TTC549 (cell line): Measurements from ENCODE around the gene MRNIP.
"Not testable (repeated sequence)": the region's sequence is repeated elsewhere in the genome, so short reads cannot be mapped to it uniquely, and the experiment has no call there.

Experiments used
- FAIRE-seq: peaks from 2 replicates; lab custom pipeline; 2012; peaks lifted over from hg19 to GRCh38; lab: Jason Lieb, UNC

MRNIP gene

DNA sequence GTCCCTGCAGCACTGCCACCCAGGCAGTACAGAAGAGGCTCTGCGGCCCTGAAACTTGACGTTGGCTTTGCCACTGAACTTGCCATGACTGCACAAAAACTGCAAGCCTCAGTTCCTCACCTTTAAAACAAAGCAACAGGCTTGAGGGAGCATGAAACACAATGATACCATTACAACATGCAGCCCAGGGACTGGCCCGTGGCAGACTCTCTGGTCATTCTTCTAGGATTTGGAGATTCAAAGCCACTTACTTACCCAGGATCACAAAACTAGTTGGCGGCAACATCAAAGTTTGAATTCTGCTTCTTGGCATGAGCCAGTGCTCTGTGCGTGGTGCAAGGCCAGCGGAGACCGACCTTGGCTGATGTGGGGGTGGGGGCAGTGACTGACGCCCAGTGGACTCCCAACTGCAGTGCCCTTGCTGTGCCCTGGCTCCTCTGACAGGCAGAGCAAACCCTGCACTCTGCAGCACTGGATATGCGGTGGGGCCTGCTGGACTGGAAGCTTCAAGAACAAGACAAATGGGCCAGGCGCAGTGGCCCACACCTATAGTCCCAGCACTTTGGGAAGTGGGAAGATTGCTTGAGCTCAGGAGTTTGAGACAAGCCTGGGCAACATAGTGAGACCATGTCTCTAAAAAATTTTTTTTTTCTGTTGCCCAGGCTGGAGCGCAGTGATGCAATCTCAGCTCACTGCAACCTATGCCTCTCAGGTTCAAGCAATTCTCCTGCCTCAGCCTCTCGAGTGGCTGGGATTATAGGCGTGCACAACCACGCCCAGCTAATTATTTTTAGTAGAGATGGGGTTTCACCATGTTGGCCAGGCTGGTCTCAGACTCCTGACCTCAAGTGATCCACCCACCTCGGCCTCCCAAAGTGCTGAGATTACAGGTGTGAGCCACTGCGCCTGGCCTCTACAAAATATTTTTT is 19.0 kb downstream of the MRNIP start:
- no peak for FAIRE-seq

DNA sequence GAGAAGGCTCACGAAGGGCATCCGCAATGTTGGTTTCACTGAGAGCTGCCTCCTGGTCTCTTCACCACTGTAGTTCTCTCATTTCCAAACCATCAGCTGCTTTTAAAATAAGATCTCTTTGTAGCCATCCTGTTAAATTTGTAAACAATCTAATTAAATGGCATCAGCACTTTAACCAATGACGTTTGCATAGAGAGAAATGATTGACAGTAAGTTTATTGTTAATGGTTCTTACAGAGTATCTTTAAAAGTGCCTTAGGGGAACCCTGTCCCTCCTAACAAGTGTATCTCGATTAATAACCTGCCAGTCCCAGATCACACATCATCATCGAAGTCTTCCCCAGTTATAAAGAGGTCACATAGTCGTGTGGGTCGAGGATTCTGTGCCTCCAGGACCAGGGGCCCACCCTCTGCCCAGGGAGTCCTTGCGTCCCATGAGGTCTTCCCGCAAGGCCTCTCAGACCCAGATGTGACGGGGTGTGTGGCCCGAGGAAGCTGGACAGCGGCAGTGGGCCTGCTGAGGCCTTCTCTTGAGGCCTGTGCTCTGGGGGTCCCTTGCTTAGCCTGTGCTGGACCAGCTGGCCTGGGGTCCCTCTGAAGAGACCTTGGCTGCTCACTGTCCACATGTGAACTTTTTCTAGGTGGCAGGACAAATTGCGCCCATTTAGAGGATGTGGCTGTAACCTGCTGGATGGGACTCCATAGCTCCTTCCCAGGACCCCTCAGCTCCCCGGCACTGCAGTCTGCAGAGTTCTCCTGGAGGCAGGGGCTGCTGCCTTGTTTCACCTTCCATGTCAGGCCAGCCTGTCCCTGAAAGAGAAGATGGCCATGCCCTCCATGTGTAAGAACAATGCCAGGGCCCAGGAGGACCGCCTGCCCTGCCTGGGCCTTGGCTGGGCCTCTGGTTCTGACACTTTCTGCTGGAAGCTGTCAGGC is 21.3 kb downstream of the MRNIP start:
- FAIRE-seq = no peak

DNA sequence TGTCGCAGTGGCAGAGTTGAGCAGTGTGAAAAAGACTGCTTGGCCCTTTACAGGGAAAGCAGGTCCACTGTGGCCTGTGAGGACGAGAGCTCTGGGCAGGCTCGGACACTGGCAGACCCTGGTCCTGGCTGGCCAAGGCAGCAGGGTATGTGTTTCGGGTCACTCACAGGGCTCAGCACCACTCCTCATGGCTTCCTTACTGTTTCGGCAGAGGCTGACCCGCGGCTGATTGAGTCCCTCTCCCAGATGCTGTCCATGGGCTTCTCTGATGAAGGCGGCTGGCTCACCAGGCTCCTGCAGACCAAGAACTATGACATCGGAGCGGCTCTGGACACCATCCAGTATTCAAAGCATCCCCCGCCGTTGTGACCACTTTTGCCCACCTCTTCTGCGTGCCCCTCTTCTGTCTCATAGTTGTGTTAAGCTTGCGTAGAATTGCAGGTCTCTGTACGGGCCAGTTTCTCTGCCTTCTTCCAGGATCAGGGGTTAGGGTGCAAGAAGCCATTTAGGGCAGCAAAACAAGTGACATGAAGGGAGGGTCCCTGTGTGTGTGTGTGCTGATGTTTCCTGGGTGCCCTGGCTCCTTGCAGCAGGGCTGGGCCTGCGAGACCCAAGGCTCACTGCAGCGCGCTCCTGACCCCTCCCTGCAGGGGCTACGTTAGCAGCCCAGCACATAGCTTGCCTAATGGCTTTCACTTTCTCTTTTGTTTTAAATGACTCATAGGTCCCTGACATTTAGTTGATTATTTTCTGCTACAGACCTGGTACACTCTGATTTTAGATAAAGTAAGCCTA is 22.2 kb downstream of the MRNIP start:
- FAIRE-seq = no peak

DNA sequence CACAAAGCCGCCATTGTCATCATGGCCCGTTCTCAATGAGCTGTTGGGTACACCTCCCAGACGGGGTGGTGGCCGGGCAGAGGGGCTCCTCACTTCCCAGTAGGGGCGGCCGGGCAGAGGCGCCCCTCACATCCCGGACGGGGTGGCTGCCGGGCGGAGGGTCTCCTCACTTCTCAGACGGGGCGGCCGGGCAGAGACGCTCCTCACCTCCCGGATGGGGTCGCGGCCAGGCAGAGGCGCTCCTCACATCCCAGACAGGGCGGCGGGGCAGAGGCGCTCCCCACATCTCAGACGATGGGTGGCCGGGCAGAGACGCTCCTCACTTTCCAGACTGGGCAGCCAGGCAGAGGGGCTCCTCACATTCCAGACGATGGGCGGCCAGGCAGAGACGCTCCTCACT is 23.7 kb downstream of the MRNIP start:
- FAIRE-seq = not testable (repeated sequence)

GRCh38 chr5:179834120-179834519 is 24.5 kb downstream of the MRNIP start:
- FAIRE-seq = no peak

GRCh38 chr5:179833709-179834070 is 24.9 kb downstream of the MRNIP start:
- no peak for FAIRE-seq

- no peak for FAIRE-seq
Observed at GRCh38 chr5:179833056-179833708, 25.4 kb downstream of the MRNIP start.

- no peak for FAIRE-seq
Observed at GRCh38 chr5:179832039-179832745, 26.4 kb downstream of the MRNIP start.

DNA sequence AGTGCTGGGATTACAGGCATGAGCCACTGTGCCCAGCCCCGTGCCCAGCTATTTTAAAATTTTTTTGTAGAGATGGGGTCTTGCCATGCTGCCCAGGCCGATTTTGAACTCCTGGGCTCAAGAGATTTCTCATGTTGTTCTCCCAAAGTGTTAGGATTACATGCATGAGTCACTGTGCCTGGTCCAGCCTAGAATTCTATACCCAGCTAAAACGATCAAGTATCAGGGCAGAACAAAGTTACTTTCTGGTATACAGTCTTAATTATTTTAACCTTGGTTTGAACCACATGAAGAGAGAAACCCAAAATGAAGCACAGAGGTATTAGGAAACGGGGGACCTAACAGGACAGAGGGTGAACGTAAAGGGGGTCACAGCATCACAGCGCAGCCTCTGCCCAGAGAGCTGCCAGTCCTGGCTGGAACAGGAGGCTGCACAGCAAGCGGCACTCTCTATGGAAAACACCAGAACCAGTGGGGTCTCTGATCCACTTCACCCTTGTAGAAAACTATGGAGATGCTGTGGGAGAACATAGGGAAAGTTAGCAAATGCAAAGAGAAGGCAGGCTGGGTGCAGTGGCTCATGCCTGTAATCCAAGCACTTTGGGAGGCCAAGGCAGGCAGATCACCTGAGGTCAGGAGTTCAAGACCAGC is 27.7 kb downstream of the MRNIP start:
- no peak for FAIRE-seq

- FAIRE-seq = no peak
Observed at GRCh38 chr5:179829732-179830435, 28.7 kb downstream of the MRNIP start.

- FAIRE-seq = no peak
Observed at GRCh38 chr5:179828756-179829421, 29.7 kb downstream of the MRNIP start.

GRCh38 chr5:179827680-179828079 is 30.9 kb downstream of the MRNIP start:
- FAIRE-seq = no peak

DNA sequence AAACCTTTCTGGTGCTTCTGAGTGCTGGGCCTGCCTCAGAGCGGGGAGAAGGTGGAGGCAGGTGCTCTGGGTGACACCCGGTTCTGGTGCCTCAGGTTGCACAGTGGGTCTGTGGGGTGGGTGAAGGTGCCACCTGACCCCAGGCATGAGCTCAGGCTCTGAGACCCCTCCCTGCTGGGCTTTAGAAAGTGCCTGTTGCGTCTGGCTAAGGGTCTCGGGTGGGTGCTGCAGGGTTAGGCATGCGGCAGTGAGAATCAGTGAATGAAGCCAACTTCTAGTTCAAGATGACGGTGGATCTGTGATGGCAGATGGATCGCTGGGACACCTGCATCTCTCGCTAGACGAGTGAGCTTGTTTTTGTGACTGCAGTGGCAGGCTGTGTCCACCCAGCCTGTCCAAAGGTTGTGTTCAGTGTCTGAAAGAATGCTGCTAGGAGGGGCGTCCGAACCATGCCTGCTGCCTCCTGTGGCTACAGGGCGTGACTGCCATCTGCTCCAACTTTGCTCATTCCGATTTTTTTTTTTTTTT is 32.9 kb downstream of the MRNIP start:
- FAIRE-seq = no peak

DNA sequence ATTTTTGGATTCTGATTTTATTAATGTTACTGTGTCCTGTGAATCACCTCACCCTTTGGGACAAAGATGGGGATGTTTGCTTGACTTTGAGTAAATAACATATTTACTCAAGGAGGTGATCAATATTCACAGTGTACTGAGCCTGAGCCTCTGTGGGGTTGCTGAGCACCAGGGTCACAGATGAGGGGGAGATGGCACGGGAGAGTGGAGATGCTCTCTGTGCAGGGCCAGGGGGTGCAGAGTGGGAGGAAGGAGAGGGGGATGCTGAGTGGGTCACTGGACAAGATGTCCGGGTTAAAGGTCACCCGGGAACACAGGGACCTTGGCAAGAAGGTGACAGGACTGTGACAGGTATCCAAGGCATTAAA is 33.9 kb downstream of the MRNIP start:
- FAIRE-seq = no peak

DNA sequence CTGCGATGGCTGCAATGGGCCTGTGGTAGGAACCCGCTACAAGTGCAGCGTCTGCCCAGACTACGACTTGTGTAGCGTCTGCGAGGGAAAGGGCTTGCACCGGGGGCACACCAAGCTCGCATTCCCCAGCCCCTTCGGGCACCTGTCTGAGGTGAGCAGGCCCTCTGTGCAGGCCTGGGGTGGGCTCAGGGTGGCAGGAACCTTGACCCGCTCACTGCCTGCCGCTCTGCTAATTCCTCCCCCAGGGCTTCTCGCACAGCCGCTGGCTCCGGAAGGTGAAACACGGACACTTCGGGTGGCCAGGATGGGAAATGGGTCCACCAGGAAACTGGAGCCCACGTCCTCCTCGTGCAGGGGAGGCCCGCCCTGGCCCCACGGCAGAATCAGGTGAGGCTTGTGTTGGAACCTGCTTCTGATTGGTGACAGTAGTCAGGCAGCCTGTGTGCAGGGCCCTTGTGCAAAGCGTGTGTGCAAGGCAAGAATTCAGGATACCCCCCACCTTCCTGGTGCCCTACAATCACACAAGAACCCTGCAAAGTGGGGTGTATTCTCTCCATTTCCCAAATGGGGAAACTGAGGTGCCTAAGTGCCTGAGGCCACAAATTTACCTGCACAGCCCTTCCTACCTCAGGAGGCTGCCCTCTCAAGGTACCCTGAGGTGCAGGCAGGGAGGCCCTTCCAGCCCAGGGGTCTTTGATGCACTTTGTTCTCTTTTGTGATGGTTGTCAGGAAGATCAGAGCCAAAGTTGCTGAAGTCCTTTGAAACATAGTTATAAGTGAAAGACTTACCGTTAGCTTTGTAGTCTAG is 34.5 kb downstream of the MRNIP start:
- no peak for FAIRE-seq

- no peak for FAIRE-seq
Observed at GRCh38 chr5:179822444-179822990, 36.1 kb downstream of the MRNIP start.

GRCh38 chr5:179822059-179822432 is 36.6 kb downstream of the MRNIP start:
- no peak for FAIRE-seq
